Measurements from ENCODE around the gene RASA2.
"Not testable (repeated sequence)": the region's sequence is repeated elsewhere in the genome, so short reads cannot be mapped to it uniquely, and the experiment has no call there.

Gene RASA2

DNA sequence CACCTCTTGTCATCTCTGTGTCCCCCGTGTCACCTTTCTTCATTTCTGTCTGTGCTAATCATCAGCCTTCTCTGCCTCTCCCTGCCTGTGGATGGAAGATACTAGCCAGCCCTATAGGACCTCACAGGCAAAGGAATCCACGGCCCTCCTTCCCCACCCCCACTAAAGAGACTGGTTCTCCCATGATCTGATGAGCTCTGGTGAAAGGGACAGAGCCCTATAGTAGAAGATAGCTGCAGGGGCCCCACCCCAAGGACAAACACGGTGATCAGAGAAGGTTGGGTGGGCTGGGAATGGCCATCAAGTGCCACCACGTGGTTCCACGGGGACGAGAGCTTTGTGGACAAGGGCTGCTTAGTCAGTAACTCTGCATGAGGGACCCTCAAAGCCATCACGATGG is 27.8 kb upstream of the RASA2 start:
- DNase-seq (ENCODE audit: low spot score) = no peak

DNA sequence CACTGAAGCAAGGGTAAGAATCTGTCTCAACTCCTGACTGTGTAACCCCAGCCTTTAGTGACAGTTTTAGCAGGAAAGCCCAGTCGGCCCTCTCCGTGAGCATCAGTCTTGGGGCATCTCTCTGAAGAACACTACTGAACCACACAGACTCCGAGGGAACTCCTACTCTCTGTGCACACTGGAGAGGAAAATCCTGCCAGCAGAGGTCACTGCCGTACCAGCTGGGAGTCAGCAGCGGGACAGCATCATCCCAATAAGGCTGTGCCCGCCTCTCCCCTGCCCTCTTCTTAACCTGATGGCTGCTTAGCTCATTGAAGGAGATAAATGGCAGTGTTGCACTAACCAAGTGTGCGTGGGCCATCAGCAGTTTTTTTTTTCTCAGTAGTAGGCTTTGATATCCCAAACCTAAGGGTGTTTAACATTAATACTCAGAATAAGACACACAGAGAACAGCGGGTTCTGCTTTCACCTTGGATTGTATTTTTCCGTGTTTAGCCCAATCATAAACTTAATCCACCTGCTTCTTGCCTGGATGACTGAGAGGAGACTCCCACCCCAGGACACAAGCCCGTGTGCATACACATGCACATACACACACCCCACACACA is 26.6 kb upstream of the RASA2 start:
- DNase-seq (ENCODE audit: low spot score) = peak; percentile 85

GRCh38 chr3:141462176-141462859 is 24.5 kb upstream of the RASA2 start:
- no peak for DNase-seq (ENCODE audit: low spot score)

DNA sequence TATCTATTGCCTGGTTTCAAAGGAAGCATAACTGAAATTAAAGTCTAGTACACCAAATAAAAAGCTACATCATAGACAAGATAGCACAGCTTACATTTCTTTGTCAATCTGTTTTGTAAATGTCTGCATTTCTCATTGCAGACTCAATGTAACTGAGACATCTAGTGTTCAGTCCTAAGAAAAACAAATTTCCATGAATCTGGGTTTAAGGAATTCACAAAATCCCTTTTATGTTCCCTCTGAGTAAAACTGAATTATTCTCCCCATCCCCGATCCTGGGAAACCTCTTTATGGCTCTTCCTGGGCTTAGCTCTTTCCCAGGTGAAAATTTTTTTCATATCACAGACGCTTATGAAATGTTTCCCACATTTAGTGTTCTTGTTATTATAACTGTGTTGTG is 21.6 kb upstream of the RASA2 start:
- DNase-seq (ENCODE audit: low spot score) = no peak

- DNase-seq (ENCODE audit: low spot score) = no peak
Observed at GRCh38 chr3:141466633-141467169, 20.1 kb upstream of the RASA2 start.

DNA sequence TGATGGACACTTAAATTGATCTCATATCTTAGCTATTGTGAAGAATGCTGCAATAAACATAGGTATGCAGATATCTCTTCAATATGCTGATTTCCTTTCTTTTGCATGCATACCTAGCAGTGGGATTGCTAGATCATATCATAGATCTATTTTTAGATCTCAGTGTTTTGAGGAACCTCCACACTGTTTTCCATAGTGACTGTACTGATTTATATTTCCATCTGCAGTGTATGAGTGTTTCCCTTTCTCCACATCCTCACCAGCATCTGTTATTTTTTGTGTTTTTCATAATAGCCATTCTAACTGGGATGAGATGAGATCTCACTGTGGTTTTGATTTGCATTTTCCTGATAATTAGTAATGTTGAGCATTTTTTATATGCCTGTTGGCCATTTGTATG is 17.1 kb upstream of the RASA2 start:
- DNase-seq (ENCODE audit: low spot score) = no peak

DNA sequence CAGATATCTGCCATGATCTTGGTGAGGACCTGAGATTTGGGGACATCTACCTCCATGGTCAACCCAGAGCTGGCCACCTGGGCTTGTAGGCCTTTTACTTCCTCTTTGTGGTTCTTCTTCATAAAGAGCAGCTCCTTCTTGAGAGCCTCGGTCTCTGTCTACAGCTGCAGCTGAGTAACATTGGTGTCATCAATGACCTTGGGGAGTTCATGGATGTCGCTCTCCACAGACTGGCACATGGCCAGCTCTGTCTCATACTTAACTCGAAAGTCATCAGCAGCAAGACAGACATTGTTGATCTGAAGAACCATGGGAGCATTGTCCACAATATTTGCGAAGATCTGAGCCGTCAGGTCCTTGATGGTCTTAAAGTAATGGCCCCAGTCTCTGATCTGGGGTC is 15.7 kb upstream of the RASA2 start:
- peak; percentile 37 for DNase-seq (ENCODE audit: low spot score)

- no peak for DNase-seq (ENCODE audit: low spot score)
Observed at GRCh38 chr3:141476033-141476432, 10.8 kb upstream of the RASA2 start.

GRCh38 chr3:141477224-141477623 is 9.6 kb upstream of the RASA2 start:
- peak; percentile 94 for DNase-seq (ENCODE audit: low spot score)

DNA sequence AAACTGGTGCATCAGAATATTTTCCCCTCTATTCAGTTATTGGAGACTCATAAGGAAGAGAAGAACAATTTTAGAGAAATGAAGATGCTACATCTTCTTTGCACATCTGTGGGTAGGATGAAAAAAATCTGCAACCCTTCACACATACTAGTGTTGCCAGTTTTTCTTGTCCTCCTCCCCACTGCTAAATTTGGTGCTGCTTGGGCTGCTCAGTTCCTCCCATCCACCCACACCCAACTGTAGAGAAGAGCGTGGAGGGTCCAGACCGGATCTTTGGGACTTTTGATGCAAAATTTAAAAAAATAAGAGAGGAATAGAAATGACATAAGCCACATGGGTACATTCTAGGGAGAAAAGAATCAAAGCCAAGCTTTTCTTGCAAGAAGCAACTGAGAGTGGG is 8.7 kb upstream of the RASA2 start:
- no peak for DNase-seq (ENCODE audit: low spot score)

- not testable (repeated sequence) for DNase-seq (ENCODE audit: low spot score)
Observed at GRCh38 chr3:141478840-141479239, 8.0 kb upstream of the RASA2 start.

- peak; percentile 48 for DNase-seq (ENCODE audit: low spot score)
Observed at GRCh38 chr3:141482245-141482922, 4.4 kb upstream of the RASA2 start.

DNA sequence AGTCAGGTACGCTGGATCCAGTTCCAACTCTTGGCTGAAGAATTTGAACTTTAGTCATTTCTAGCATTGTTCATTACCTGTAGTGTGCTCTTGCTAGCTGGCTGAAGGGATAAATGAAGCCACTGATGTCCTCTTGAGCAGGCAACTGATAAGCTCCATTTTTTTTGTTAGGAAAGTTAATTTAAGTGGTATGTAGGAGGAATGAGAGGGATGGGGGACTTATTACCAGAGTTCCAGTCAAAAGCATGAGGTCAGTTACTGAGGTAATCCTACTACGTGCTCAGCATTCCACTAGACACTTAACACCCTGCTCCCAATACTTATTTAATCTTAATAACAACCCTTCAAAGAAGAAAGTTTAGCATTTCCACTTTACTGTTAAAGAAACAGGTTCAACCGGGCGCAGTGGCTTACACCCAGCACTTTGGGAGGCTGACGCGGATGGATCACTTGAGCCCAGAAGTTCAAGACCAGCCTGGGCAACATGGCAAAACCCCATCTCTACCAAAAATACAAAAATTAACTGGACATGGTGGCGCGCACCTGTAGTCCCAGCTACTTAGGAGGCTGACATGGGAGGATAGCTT is 2.0 kb upstream of the RASA2 start:
- DNase-seq (ENCODE audit: low spot score) = no peak

- peak; percentile 98 for DNase-seq (ENCODE audit: low spot score)
Observed at GRCh38 chr3:141485641-141486495, 959 bp upstream of the RASA2 start.

- DNase-seq (ENCODE audit: low spot score) = peak; percentile 84
Observed at GRCh38 chr3:141486496-141486745, 406 bp upstream of the RASA2 start.

GRCh38 chr3:141487521-141488252 is 860 bp downstream of the RASA2 start:
- peak; percentile 90 for DNase-seq (ENCODE audit: low spot score)

- no peak for DNase-seq (ENCODE audit: low spot score)
Observed at GRCh38 chr3:141489203-141489602, 2.4 kb downstream of the RASA2 start.

DNA sequence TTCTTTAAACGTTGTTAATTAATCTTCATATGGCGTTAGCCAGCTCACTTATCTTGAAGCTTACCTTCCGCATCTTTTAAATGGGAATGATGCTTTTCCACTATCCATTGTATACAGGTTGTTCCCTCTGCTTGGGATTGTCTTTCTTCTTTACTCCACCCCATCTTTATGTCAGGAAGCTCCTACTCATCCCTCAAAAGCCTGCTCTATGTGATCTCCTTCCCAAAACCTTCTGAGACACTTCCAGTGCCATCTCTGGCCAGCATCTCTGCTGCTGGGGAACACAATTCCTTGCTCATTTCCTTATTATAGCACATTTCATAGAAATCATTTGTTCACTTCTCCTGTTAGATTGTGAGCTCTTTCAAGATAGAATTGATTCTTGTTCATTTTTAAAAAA is 4.3 kb downstream of the RASA2 start:
- DNase-seq (ENCODE audit: low spot score) = no peak

GRCh38 chr3:141491929-141492328 is 5.1 kb downstream of the RASA2 start:
- peak; percentile 43 for DNase-seq (ENCODE audit: low spot score)

GRCh38 chr3:141493184-141493583 is 6.4 kb downstream of the RASA2 start:
- DNase-seq (ENCODE audit: low spot score) = no peak

DNA sequence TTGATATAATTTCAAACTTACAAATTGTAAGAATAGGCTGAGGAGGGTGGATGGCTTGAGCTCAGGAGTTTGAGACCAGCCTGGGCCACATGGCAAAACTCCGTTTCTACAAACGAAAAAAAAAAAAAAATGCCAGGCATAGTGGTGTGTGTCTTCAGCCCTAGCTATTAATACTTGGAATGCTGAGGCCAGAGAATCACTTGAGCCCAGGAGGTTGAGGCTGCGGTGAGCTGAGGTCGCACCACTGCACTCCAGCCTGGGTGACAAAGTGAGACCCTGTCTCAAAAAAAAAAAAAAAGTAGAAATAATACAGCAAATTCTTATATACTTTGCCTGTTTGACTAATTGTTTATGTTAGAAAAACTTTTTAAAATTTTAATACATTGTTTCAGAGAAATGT is 10.8 kb downstream of the RASA2 start:
- not testable (repeated sequence) for DNase-seq (ENCODE audit: low spot score)
